NCI-H526 (cell line): ENCODE data around the gene ISOC2.
A peak's percentile ranks its signal among the peaks of the same experiment; 100 is the strongest.
"Not testable (repeated sequence)": the region's sequence is repeated elsewhere in the genome, so short reads cannot be mapped to it uniquely, and the experiment has no call there.

Experiments used
- DNase-seq, 2 experiments: peaks; one replicate each; lab custom pipeline; 2025; lab: John Stamatoyannopoulos, UW

The ISOC2 gene

GRCh38 chr19:55457683-55458457 lies 3.6 kb downstream of the ISOC2 start:
- DNase-seq = no peak

- no peak for DNase-seq
Observed at GRCh38 chr19:55456347-55456746, 5.1 kb downstream of the ISOC2 start.

- no peak for DNase-seq
Observed at GRCh38 chr19:55455576-55456235, 5.7 kb downstream of the ISOC2 start.

GRCh38 chr19:55454787-55455243 lies 6.6 kb downstream of the ISOC2 start:
- DNase-seq = peak in 1 of 2 experiments; percentile 74

GRCh38 chr19:55453511-55454260 lies 7.8 kb downstream of the ISOC2 start:
- no peak for DNase-seq

- DNase-seq = peak; percentile 86 to 96
Observed at GRCh38 chr19:55452749-55453346, 8.6 kb downstream of the ISOC2 start.

GRCh38 chr19:55451965-55452748 lies 9.3 kb downstream of the ISOC2 start:
- DNase-seq = peak in 1 of 2 experiments; percentile 71

GRCh38 chr19:55451163-55451964 lies 10.1 kb downstream of the ISOC2 start:
- peak in 1 of 2 experiments; percentile 71 for DNase-seq

- DNase-seq = no peak
Observed at GRCh38 chr19:55449469-55449868, 12.0 kb downstream of the ISOC2 start.

- DNase-seq = not testable (repeated sequence)
Observed at GRCh38 chr19:55448175-55448490, 13.3 kb downstream of the ISOC2 start.

GRCh38 chr19:55447421-55448174 lies 13.8 kb downstream of the ISOC2 start:
- peak; percentile 72 to 83 for DNase-seq

- DNase-seq = peak; percentile 44 to 46
Observed at GRCh38 chr19:55446060-55446459, 15.4 kb downstream of the ISOC2 start.

GRCh38 chr19:55444646-55445045 lies 16.8 kb downstream of the ISOC2 start:
- no peak for DNase-seq

- no peak for DNase-seq
Observed at GRCh38 chr19:55443824-55444480, 17.5 kb downstream of the ISOC2 start.

- peak; percentile 39 to 60 for DNase-seq
Observed at GRCh38 chr19:55443045-55443823, 18.2 kb downstream of the ISOC2 start, which contains the start of gene SHISA7. SHISA7 (minus strand) TSS chr19:55443300; CDS start chr19:55442863, 437 bp downstream.

- DNase-seq = peak; percentile 31 to 67
Observed at GRCh38 chr19:55442372-55442961, 19.0 kb downstream of the ISOC2 start.

GRCh38 chr19:55441692-55442321 lies 19.6 kb downstream of the ISOC2 start:
- peak; percentile 68 to 92 for DNase-seq

GRCh38 chr19:55441319-55441691 lies 20.1 kb downstream of the ISOC2 start:
- no peak for DNase-seq
